Nephron (organoid): Measurements from ENCODE around the gene TSPOAP1.

Experiments
- H3K27ac Mint-ChIP-seq, 3 experiments: 2 replicates each; pipeline ENCODE4 v1.8.0; 2020; ENCODE audit warnings: mixed read lengths in 3 of 3, mild to moderate bottlenecking in 2 of 3, moderate library complexity in 1 of 3
- H3K27me3 Mint-ChIP-seq: 2 replicates; pipeline ENCODE4 v1.8.0; 2021; ENCODE audit warnings: low read depth, mild to moderate bottlenecking, moderate library complexity, mixed read lengths
- H3K36me3 Mint-ChIP-seq: 2 replicates; pipeline ENCODE4 v1.8.0; 2020; ENCODE audit warnings: low read depth, mixed read lengths
- H3K4me1 Mint-ChIP-seq: 2 replicates; pipeline ENCODE4 v1.8.0; 2020; ENCODE audit warnings: mixed read lengths
- H3K4me3 Mint-ChIP-seq, 3 experiments: 2 replicates each; pipeline ENCODE4 v1.8.0; 2020; ENCODE audit warnings: mild to moderate bottlenecking in 3 of 3, mixed read lengths in 3 of 3, moderate library complexity in 2 of 3
- H3K9me3 Mint-ChIP-seq: 2 replicates; pipeline ENCODE4 v1.8.0; 2020; ENCODE audit warnings: mixed read lengths
- TF ChIP-seq, protein P1 (sequence below), 3 experiments: fragments of 200-600 bp; sonication (generic); IDR thresholded peaks; one replicate each; pipeline ENCODE4 v1.5.0; 2021; ENCODE audit warnings: antibody characterized with exemption in 3 of 3; ENCODE audit not compliant: unreplicated experiment in 3 of 3

The TSPOAP1 gene

DNA sequence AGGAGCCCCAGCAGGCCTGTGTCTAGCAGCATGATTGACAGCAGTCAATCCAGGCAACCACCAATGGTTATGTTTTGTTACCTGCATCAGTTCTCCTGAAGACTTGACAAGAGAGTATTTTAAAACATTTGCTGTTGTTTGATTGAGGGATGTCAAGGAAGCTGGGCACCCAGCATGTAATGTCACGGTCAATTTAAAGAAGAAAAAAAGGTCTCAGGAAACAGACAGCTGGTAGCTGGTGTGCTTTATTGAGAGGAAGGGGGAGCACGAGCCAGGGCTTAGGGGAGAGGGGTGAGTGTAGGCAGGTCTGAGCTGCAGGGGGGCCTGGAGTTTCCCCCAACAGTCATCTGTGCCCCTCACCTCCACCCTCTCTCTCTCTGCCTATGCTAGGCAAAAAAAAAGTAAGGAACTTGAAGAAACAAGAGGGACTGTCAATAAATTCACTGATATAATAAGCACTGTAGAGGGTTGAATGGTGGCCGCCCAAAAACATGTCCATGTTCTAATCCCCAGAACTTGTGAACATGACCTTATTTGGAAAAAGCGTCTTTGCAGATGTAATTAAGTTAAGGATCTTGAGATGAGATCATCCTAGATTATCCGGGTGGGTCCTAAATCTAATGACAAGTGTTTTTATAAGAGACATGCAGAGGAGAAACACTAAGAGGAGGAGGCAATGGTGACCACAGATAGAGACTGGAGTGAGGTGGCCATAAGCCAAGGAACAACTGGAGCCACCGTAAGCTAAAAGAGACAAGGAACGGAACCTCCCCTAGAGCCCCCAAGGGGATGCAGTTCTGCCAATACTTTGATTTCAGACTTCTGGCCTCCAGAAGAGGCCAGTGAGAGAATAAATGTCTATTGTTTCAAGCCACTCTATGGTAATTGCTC is 14.5 kb downstream of the TSPOAP1 start:
- H3K9me3 Mint-ChIP-seq = no peaks in the 10 kb centered on the region
- peaks cover 4% of the 10 kb centered on the region for H3K27me3 Mint-ChIP-seq
- no peak overlapping the region for H3K4me3 Mint-ChIP-seq
- H3K27ac Mint-ChIP-seq = no peak overlapping the region
- no peaks in the 10 kb centered on the region for H3K36me3 Mint-ChIP-seq
- H3K4me1 Mint-ChIP-seq = no peaks in the 10 kb centered on the region
- TF ChIP-seq, protein P1, sequence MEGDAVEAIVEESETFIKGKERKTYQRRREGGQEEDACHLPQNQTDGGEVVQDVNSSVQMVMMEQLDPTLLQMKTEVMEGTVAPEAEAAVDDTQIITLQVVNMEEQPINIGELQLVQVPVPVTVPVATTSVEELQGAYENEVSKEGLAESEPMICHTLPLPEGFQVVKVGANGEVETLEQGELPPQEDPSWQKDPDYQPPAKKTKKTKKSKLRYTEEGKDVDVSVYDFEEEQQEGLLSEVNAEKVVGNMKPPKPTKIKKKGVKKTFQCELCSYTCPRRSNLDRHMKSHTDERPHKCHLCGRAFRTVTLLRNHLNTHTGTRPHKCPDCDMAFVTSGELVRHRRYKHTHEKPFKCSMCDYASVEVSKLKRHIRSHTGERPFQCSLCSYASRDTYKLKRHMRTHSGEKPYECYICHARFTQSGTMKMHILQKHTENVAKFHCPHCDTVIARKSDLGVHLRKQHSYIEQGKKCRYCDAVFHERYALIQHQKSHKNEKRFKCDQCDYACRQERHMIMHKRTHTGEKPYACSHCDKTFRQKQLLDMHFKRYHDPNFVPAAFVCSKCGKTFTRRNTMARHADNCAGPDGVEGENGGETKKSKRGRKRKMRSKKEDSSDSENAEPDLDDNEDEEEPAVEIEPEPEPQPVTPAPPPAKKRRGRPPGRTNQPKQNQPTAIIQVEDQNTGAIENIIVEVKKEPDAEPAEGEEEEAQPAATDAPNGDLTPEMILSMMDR (IDR thresholded peaks at IDR 0.05; ENCODE audit: unreplicated experiment in 3 of 3) = no peak

DNA sequence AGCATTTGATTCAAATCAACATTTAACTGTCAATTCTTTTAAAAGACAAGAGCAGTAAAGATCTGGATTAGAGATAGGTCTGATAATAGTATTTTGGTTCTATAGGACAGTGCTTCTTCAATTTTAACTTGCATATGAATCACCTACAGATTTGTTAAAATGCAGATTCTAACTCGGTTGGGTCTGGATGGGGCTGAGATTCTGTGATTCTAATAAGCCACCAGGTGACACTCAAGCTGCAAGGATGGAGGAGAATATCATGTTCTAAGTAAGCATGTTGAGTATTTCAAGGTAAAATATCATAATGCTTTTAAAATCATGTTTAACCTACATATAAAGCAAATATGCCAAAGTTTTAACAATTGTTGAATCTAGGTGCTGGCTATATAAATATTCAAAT is 15.8 kb downstream of the TSPOAP1 start:
- TF ChIP-seq, protein P1 (IDR thresholded peaks at IDR 0.05; ENCODE audit: unreplicated experiment in 3 of 3) = no peak
- H3K36me3 Mint-ChIP-seq = no peaks in the 10 kb centered on the region
- H3K4me1 Mint-ChIP-seq = no peaks in the 10 kb centered on the region
- H3K9me3 Mint-ChIP-seq = no peaks in the 10 kb centered on the region
- peaks cover 4% of the 10 kb centered on the region for H3K27me3 Mint-ChIP-seq
- H3K27ac Mint-ChIP-seq = no peak overlapping the region
- no peak overlapping the region for H3K4me3 Mint-ChIP-seq

DNA sequence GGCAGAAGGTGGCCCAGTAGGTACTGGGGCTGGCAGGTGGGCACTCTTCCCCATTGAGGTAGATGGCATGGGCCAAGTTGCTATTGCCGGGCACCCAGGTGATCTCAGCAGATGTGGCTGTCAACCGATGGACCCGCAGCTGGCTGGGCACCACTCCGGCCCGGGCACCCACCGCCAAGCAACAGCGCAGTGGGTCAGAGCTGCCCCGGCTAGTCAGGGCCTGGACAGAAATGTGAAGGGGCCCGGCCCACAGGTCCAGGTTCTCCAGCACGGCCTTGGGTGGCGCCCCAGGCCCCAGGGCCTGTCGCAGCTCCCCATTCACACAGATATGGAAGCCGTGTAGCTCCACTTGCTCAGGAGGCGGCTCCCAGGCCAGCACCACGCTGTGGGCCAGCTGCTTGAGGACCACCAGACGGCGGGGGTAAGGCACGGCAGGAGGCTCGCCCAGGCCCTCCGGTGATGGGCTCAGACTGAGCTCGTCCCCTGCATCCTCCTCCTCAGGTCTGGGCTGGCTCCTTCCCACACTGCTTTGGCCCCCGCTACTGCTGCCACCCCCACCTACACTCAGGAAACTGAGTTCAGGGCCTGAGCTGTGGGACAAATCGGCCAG is 16.5 kb downstream of the TSPOAP1 start:
- H3K27ac Mint-ChIP-seq = no peak overlapping the region
- no peaks in the 10 kb centered on the region for H3K9me3 Mint-ChIP-seq
- H3K36me3 Mint-ChIP-seq = no peaks in the 10 kb centered on the region
- TF ChIP-seq, protein P1 (IDR thresholded peaks at IDR 0.05; ENCODE audit: unreplicated experiment in 3 of 3) = no peak
- no peak overlapping the region for H3K4me3 Mint-ChIP-seq
- no peaks in the 10 kb centered on the region for H3K4me1 Mint-ChIP-seq
- peaks cover 7% of the 10 kb centered on the region for H3K27me3 Mint-ChIP-seq

DNA sequence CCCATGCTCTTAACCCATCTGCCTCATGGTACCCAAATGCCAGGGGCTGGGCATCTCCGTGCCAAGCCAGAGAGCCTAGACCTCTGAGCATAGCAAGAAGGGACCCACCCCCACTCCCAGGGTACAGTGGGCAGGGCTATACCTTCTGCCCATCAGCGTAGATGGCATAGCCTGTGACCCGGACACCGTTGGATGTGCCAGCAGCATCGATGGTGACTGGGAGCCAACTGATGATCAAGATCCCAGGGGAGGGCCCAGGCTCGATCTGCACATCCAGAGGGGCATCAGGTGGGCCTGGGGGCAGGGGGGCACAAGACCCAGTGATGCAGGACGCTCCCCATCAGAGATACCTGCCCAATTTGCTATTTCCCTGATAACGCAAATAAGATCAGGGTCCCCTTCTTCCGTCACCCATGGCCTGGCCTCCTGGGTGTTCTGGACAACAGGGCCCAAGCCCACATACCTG is 17.1 kb downstream of the TSPOAP1 start:
- Mint-ChIP-seq H3K9me3 (no peaks in the 10 kb centered on the region), H3K4me1 (no peaks in the 10 kb centered on the region), H3K27me3 (peaks cover 7% of the 10 kb centered on the region), H3K27ac (no peak overlapping the region), H3K36me3 (no peaks in the 10 kb centered on the region), H3K4me3 (no peak overlapping the region)
- TF ChIP-seq, protein P1 (IDR thresholded peaks at IDR 0.05; ENCODE audit: unreplicated experiment in 3 of 3) = no peak

DNA sequence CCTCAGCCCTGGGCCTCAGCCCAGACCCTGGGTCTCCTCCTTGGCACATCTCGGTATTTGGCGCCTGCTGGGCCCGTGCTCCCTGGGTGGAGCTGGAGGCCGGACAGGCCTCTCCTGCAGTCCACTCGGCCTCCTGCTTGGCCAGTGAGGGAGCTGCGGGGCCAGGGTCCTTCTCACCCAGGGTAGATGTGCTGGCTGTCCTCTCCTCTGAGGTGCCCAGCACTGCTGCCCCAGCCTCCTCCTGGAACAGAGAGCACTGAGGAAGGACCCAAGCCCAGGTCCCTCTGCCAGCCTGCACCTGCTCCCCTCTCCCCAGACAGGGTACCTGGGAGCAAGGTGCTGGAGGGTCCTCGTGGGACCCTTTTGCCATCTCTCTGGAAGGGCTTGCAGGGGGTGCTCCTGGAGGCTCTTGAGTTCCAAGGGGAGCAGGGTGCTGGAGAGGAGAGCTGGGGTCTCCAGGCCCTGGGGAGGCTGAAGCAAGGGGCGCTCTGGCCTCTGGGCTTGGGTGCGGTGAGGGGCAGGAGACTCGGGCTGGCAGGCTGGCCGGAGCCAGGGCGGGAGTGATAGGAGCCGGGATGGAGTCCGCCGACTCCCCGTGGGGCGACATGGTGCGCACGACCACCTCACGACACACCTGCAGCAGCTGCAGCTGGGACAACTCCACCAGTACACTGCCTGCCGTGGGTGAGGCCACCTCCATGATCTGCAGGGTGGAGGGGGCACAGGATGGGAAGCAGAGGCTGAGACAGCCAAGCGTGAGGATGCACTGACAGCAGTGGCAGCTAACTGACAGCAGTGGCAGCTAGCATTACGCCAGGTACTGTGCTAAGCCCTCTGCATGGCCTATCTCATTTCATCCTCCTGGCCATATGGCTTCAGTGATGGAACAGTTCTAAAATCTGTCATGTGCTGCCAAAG is 17.8 kb downstream of the TSPOAP1 start:
- H3K27me3 Mint-ChIP-seq = peaks cover 4% of the 10 kb centered on the region
- H3K36me3 Mint-ChIP-seq = no peaks in the 10 kb centered on the region
- H3K9me3 Mint-ChIP-seq = no peaks in the 10 kb centered on the region
- TF ChIP-seq, protein P1 (IDR thresholded peaks at IDR 0.05; ENCODE audit: unreplicated experiment in 3 of 3) = no peak
- H3K4me3 Mint-ChIP-seq = no peak overlapping the region
- H3K4me1 Mint-ChIP-seq = no peaks in the 10 kb centered on the region
- H3K27ac Mint-ChIP-seq = no peak overlapping the region
